ENCODE results near the gene FBLIM1. TPM values are rescaled to one million over a fixed set of nuclear protein-coding genes. Genes with fewer than 3 reads are reported as not detected.

The FBLIM1 gene
- total RNA-seq, 4 donors from 2014 or later = 140 to 411 (median 311) TPM

DNA sequence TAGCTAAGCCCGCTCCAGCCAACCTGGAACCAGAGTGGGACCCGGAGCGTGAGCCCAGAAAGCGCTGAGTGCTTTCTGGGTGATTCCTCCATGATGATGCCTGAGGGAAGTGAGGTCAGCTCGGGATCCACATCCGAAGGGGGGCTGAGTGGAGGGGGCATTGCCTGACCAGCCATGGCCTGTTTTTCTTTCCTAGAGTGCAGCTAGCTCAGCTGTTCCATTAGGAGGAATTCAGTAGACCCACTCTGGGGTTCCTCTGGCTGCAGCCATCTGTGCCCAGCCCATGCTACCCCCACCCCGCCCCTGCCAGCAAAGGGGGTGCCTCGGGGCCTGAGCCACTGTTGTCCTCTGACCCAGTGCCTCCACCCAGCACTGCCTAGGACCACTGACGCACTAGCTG lies 32.1 kb upstream of the FBLIM1 start:
- TF ChIP-seq POLR2AphosphoS5 (IDR thresholded peaks at IDR 0.05) (no peak), POLR2A (IDR thresholded peaks at IDR 0.05) (no peak), EP300 (IDR thresholded peaks at IDR 0.05; ENCODE audit: low read depth) (no peak)
- TF ChIP-seq, protein P1, sequence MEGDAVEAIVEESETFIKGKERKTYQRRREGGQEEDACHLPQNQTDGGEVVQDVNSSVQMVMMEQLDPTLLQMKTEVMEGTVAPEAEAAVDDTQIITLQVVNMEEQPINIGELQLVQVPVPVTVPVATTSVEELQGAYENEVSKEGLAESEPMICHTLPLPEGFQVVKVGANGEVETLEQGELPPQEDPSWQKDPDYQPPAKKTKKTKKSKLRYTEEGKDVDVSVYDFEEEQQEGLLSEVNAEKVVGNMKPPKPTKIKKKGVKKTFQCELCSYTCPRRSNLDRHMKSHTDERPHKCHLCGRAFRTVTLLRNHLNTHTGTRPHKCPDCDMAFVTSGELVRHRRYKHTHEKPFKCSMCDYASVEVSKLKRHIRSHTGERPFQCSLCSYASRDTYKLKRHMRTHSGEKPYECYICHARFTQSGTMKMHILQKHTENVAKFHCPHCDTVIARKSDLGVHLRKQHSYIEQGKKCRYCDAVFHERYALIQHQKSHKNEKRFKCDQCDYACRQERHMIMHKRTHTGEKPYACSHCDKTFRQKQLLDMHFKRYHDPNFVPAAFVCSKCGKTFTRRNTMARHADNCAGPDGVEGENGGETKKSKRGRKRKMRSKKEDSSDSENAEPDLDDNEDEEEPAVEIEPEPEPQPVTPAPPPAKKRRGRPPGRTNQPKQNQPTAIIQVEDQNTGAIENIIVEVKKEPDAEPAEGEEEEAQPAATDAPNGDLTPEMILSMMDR (IDR thresholded peaks at IDR 0.05) = no peak
- 93% methylated on average over 9 of the region's 9 CpGs; no CpG with 5 or more reads in 1 of the 2 donors for WGBS, 2 donors (ENCODE audit: low coverage in 1 of 2)
- Histone ChIP-seq H3K36me3 (peaks cover 0 to 45% (median 22%) of the 10 kb centered on the region in 4 donors), H3K4me1 (no peaks in the 10 kb centered on the region), H3K9me3 (no peaks in the 10 kb centered on the region), H3K4me3 (no peak overlapping the region), H3K27me3 (no peaks in the 10 kb centered on the region), H3K27ac (no peak overlapping the region)
- in situ Hi-C loops (cut with MboI; ENCODE audit: low pct_ligation_motif_present in 1 of 4, low pct_unique_long_range_greater_than_20kb in 1 of 4, low sequenced_read_pairs in 3 of 4) (no loop called here), intact Hi-C loops (cut with DNase I; ENCODE audit: low total_unique reads) (no loop called here)
- DNase-seq = no peak

DNA sequence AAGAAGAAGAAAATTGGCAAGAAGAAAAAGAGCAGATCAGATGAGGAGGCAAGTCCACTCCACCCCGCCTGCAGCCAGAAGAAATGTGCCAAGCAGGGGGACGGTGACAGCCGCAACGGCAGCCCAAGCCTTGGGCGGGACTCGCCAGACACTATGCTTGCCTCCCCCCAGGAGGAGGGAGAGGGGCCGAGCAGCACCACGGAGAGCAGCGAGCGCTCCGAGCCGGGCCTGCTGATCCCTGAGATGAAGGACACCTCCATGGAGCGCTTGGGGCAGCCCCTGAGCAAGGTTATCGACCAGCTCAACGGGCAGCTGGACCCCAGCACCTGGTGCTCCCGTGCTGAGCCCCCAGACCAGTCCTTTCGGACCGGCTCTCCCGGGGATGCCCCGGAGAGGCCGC lies 31.6 kb upstream of the FBLIM1 start:
- Histone ChIP-seq H3K9me3 (no peaks in the 10 kb centered on the region), H3K27ac (no peak overlapping the region), H3K4me3 (no peak overlapping the region), H3K27me3 (no peaks in the 10 kb centered on the region), H3K4me1 (no peaks in the 10 kb centered on the region), H3K36me3 (peaks cover 0 to 48% (median 23%) of the 10 kb centered on the region in 4 donors)
- WGBS, 2 donors (ENCODE audit: low coverage in 1 of 2) = 91% methylated on average over 20 of the region's 21 CpGs; no CpG with 5 or more reads in 1 of the 2 donors
- no peak for DNase-seq
- TF ChIP-seq, protein P1 (IDR thresholded peaks at IDR 0.05) = no peak
- TF ChIP-seq POLR2AphosphoS5 (IDR thresholded peaks at IDR 0.05) (no peak), EP300 (IDR thresholded peaks at IDR 0.05; ENCODE audit: low read depth) (no peak), POLR2A (IDR thresholded peaks at IDR 0.05) (no peak)
- intact Hi-C loops (cut with DNase I; ENCODE audit: low total_unique reads) = no loop called here
- in situ Hi-C loops (cut with MboI; ENCODE audit: low pct_ligation_motif_present in 1 of 4, low pct_unique_long_range_greater_than_20kb in 1 of 4, low sequenced_read_pairs in 3 of 4) = no loop called here

DNA sequence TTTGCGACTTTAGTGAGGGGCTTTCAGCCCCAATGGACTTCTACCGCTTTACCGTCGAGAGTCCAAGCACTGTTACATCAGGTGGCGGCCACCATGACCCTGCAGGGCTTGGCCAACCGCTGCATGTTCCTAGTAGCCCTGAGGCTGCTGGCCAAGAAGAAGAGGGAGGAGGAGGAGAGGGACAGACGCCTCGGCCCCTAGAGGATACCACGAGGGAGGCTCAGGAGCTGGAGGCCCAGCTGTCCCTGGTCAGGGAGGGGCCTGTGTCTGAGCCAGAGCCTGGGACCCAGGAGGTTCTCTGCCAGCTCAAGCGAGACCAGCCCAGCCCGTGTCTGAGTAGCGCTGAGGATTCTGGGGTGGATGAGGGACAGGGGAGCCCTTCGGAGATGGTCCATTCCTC lies 31.2 kb upstream of the FBLIM1 start:
- no peak for DNase-seq
- H3K36me3 ChIP-seq = peaks cover 0 to 52% (median 25%) of the 10 kb centered on the region in 4 donors
- no peak overlapping the region for H3K4me3 ChIP-seq
- in situ Hi-C loops (cut with MboI; ENCODE audit: low pct_ligation_motif_present in 1 of 4, low pct_unique_long_range_greater_than_20kb in 1 of 4, low sequenced_read_pairs in 3 of 4) = no loop called here
- no peak overlapping the region for H3K27ac ChIP-seq
- no peaks in the 10 kb centered on the region for H3K4me1 ChIP-seq
- TF ChIP-seq POLR2AphosphoS5 (IDR thresholded peaks at IDR 0.05) (no peak), EP300 (IDR thresholded peaks at IDR 0.05; ENCODE audit: low read depth) (no peak), POLR2A (IDR thresholded peaks at IDR 0.05) (no peak)
- TF ChIP-seq, protein P1 (IDR thresholded peaks at IDR 0.05) = no peak
- intact Hi-C loops (cut with DNase I; ENCODE audit: low total_unique reads) = no loop called here
- no peaks in the 10 kb centered on the region for H3K27me3 ChIP-seq
- no peaks in the 10 kb centered on the region for H3K9me3 ChIP-seq
- WGBS, 2 donors (ENCODE audit: low coverage in 1 of 2) = 91% methylated on average over 13 of the region's 13 CpGs; no CpG with 5 or more reads in 1 of the 2 donors

DNA sequence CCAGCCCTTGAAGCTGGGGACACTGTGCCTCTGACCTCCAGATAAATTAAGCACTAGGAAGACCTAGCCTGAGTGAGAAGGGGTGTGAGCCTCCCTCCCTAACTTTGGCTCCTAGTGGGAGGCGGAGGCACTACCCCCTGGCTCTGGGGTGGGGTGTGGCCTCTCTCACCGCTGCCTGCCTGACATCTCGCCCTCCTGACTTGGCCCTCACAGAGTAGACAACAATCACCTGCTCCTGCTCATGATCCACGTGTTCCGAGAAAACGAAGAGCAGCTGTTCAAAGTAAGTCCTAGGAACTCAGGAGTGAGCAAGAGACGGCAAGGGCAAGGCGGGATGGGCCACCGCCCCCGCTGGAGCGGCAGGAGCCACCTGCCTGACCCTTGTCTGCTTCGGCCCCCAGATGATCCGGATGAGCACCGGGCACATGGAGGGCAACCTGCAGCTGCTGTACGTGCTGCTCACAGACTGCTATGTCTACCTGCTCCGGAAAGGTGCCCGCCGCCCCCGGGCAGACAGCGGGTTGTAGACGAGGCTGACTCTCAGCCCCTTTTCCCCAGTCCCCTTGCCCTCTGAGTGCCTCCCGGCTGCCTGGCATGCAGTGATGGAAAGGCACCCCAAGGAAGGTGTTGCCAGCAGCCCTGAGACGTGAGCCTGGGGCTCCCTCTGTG lies 30.6 kb upstream of the FBLIM1 start:
- H3K4me1 ChIP-seq = no peaks in the 10 kb centered on the region
- H3K27me3 ChIP-seq = no peaks in the 10 kb centered on the region
- no peaks in the 10 kb centered on the region for H3K9me3 ChIP-seq
- DNase-seq = no peak
- in situ Hi-C loops (cut with MboI; ENCODE audit: low pct_ligation_motif_present in 1 of 4, low pct_unique_long_range_greater_than_20kb in 1 of 4, low sequenced_read_pairs in 3 of 4) = no loop called here
- WGBS, 2 donors (ENCODE audit: low coverage in 1 of 2) = 90 to 93% methylated on average over 8 to 22 of the region's 23 CpGs
- TF ChIP-seq POLR2A (IDR thresholded peaks at IDR 0.05) = no peak
- TF ChIP-seq EP300 (IDR thresholded peaks at IDR 0.05; ENCODE audit: low read depth) = no peak
- TF ChIP-seq, protein P1 (IDR thresholded peaks at IDR 0.05) = no peak
- no peak for TF ChIP-seq POLR2AphosphoS5 (IDR thresholded peaks at IDR 0.05)
- peaks cover 0 to 52% (median 26%) of the 10 kb centered on the region in 4 donors for H3K36me3 ChIP-seq
- no peak overlapping the region for H3K4me3 ChIP-seq
- intact Hi-C loops (cut with DNase I; ENCODE audit: low total_unique reads) = no loop called here
- H3K27ac ChIP-seq = no peak overlapping the region
